ENCODE measurements around the gene IL11. TPM values are rescaled to one million over a fixed set of nuclear protein-coding genes. Genes with fewer than 3 reads are reported as not detected.

Gene IL11
- polyA plus RNA-seq, 3 donors: not detected

DNA sequence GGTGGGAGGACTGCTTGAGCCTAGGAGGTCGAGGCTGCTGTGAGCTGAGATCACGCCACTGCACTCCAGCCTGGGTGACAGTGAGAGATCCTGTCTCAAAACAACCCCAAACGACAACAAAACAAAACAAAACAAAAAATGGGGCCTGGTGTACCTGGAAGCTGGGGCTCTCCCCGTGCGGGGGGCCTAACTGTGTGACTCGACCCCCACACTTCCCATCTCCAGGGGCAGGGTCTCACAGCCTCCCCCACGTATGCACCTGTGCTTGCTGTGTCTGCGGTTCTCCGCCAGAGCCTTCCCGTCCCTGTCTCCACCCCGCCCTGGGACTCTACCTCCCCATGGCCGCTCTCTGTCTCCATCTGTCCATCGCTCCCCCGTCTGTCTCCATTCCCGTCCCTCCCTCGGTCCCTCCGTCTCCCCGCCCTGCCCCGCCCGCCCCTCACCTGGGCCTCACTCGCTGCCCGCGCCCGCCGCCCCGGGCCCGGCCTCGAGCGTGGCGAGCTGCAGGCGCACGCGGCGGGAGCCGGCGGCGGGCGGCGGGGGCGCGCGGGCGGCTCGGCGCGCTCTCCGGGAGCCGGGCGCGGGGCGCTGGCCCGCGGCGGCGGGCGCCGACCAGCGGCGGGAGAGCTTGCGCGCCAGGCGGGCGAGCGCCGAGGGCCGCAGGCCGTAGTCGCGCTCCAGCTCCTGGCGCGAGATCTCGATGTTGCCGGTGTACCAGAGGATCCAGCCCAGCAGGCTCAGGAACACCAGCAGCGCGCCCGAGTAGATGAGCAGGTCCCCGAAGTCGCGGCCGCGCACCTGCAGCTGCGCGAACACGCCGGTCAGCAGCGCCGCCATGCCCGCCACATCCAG lies 13.2 kb upstream of the IL11 start:
- Histone ChIP-seq H2AFZ (ENCODE audit: insufficient read depth, low read depth, low read length, poor library complexity, severe bottlenecking) (peak overlapping the region; percentile 90), H3K79me2 (ENCODE audit: insufficient read depth, low read length) (peaks cover 27% of the 10 kb centered on the region), H3K4me3 (replicated peaks in 1 of 3; ENCODE audit: low read depth in 2 of 3, low read length in 3 of 3) (peak overlapping the region; percentile 19 to 92 (median 27)), H3K4me2 (replicated peaks; ENCODE audit: extremely low read depth, low read length, poor library complexity, severe bottlenecking) (peak overlapping the region; percentile 99), H3K9me3 (replicated peaks in 1 of 2; ENCODE audit: control insufficient read depth in 1 of 2, insufficient read depth in 1 of 2, low read length in 2 of 2) (no peaks in the 10 kb centered on the region), H3K36me3 (replicated peaks in 1 of 2; ENCODE audit: control insufficient read depth in 1 of 2, insufficient read depth in 2 of 2, low read length in 2 of 2) (peaks cover 14 to 15% of the 10 kb centered on the region in 2 donors), H3K27ac (ENCODE audit: low read depth in 1 of 2, low read length in 2 of 2) (no peak overlapping the region), H4K20me1 (ENCODE audit: insufficient read depth, low read length) (peaks cover 27% of the 10 kb centered on the region), H3K27me3 (ENCODE audit: control insufficient read depth in 2 of 2, insufficient read depth in 2 of 2, low read length in 2 of 2) (peaks cover 0 to 2% of the 10 kb centered on the region in 2 donors), H3K9ac (ENCODE audit: insufficient read depth, low read length, poor library complexity, severe bottlenecking) (peak overlapping the region; percentile 83), H3K4me1 (ENCODE audit: control insufficient read depth in 1 of 2, insufficient read depth in 2 of 2, low read length in 2 of 2) (peaks cover 41 to 46% of the 10 kb centered on the region in 2 donors)
- H3K27me3 Mint-ChIP-seq (ENCODE audit: low read depth in 3 of 3): peaks cover 7 to 20% (median 13%) of the 10 kb centered on the region in 3 donors
- H3K4me3 Mint-ChIP-seq: peak overlapping the region; percentile 79 to 88
- H3K4me1 Mint-ChIP-seq: peaks cover 43% of the 10 kb centered on the region
- H3K36me3 Mint-ChIP-seq: peaks cover 19 to 24% of the 10 kb centered on the region in 2 donors
- intact Hi-C loops (cut with micrococcal nuclease): loop anchor here (2.0 to 5.0 kb wide), 5 partner anchors 41 to 91 kb away; partner anchors contain the start of gene KMT5C (in 1 of the 2)
- peak overlapping the region in 4 of 7 donors; percentile 50 to 79 (median 56) for H3K27ac Mint-ChIP-seq
- TF ChIP-seq CTCF (IDR thresholded peaks at IDR 0.05): no peak
- WGBS (ENCODE audit: insufficient coverage): 1% methylated on average over 79 of the region's 88 CpGs
- peak; percentile 44 to 55 (median 46) for DNase-seq
- H3K9me3 Mint-ChIP-seq: peaks cover 0 to 3% (median 0%) of the 10 kb centered on the region in 7 donors

- H3K9me3 ChIP-seq (replicated peaks in 1 of 2; ENCODE audit: control insufficient read depth in 1 of 2, insufficient read depth in 1 of 2, low read length in 2 of 2): no peaks in the 10 kb centered on the region
- peaks cover 0 to 8% of the 10 kb centered on the region in 2 donors for H3K27me3 ChIP-seq (ENCODE audit: control insufficient read depth in 2 of 2, insufficient read depth in 2 of 2, low read length in 2 of 2)
- Mint-ChIP-seq H3K9me3 (peaks cover 0 to 3% (median 0%) of the 10 kb centered on the region in 7 donors), H3K27ac (no peak overlapping the region), H3K36me3 (peaks cover 10 to 15% of the 10 kb centered on the region in 2 donors), H3K4me3 (peak overlapping the region; percentile 79 to 88), H3K4me1 (peaks cover 34% of the 10 kb centered on the region), H3K27me3 (ENCODE audit: low read depth in 3 of 3) (peaks cover 13 to 24% (median 23%) of the 10 kb centered on the region in 3 donors)
- H3K4me3 ChIP-seq (replicated peaks in 1 of 3; ENCODE audit: low read depth in 2 of 3, low read length in 3 of 3): no peak overlapping the region
- no peak overlapping the region for H3K27ac ChIP-seq (ENCODE audit: low read depth in 1 of 2, low read length in 2 of 2)
- peaks cover 32 to 37% of the 10 kb centered on the region in 2 donors for H3K4me1 ChIP-seq (ENCODE audit: control insufficient read depth in 1 of 2, insufficient read depth in 2 of 2, low read length in 2 of 2)
- H3K36me3 ChIP-seq (replicated peaks in 1 of 2; ENCODE audit: control insufficient read depth in 1 of 2, insufficient read depth in 2 of 2, low read length in 2 of 2): peaks cover 5 to 6% of the 10 kb centered on the region in 2 donors
- TF ChIP-seq CTCF (IDR thresholded peaks at IDR 0.05): no peak
- no peak overlapping the region for H3K4me2 ChIP-seq (replicated peaks; ENCODE audit: extremely low read depth, low read length, poor library complexity, severe bottlenecking)
- H3K9ac ChIP-seq (ENCODE audit: insufficient read depth, low read length, poor library complexity, severe bottlenecking): no peak overlapping the region
- peaks cover 18% of the 10 kb centered on the region for H3K79me2 ChIP-seq (ENCODE audit: insufficient read depth, low read length)
- peaks cover 18% of the 10 kb centered on the region for H4K20me1 ChIP-seq (ENCODE audit: insufficient read depth, low read length)
- no peak for DNase-seq
- intact Hi-C loops (cut with micrococcal nuclease): loop anchor here (5.0 kb wide), 4 partner anchors 40 to 90 kb away; no protein-coding TSS in a partner anchor
- WGBS (ENCODE audit: insufficient coverage): 100% methylated on average over 2 of the region's 3 CpGs
- no peak overlapping the region for H2AFZ ChIP-seq (ENCODE audit: insufficient read depth, low read depth, low read length, poor library complexity, severe bottlenecking)
Measured at GRCh38 chr19:55382522-55383054, 12.3 kb upstream of the IL11 start.
